Left colon (tissue), 2 donors: ENCODE measurements around the gene BCAR1. TPM values are rescaled to one million over a fixed set of nuclear protein-coding genes. Genes with fewer than 3 reads are reported as not detected.

ENCODE experiments used
- ATAC-seq: fragments of 200-7000 bp; cut with Tn5 transposase; one replicate; pipeline ENCODE4 v1.9.1; 2020; ENCODE audit warnings: mild to moderate bottlenecking, moderate library complexity
- DNase-seq, 2 donors: peaks; one replicate each; pipeline ENCODE4 v3.0.0-alpha.2; 2020
- intact Hi-C, 2 donors: fragments of 100-400 bp; cut with DNase I in 1 of 2; cut with micrococcal nuclease in 1 of 2; formaldehyde crosslinking; loops; one replicate each; pipeline versions ENCODE4 v1.11.2 to v1.14.0; 2022; cut with DNase I, micrococcal nuclease
- total RNA-seq, 2 donors: library from RNA; stranded (reverse); fragmentation: NEBNext Ultra II Directional; extraction: Animal tissue kit (Norgen Biotek cat#: 25700); gene quantifications; one replicate each; pipeline ENCODE4 v1.2.1, GENCODE V29; 2021
- donor health status: DM: no; HTN: no; CAD: no.
- donor health status: DM: yes; HTN: yes; CAD: no.

The BCAR1 gene
- total RNA-seq, 2 donors from 2014 or later = 139 to 145 TPM

DNA sequence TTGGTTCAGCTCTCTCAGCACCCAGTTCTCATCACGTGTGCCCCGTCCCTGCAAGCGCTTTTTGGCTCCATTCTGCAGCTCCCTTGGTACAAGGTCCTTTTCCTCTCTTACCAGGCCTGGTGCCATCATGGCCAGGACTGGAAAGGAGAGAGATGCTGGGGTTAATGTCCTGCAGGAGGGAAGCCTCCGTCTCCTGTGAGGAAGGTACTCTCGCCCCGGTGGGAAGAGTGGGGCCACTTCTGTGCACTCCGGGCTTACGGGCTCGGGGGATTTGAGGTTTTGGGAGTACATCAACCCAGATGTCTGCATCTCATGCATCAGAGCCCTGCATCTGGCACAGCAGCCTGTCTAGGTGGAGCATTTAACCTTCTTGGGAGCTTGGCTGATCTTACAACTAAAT, 54.6 kb downstream of the BCAR1 start:
- intact Hi-C loops = loop anchor here in 1 of 2 donors (10.0 kb wide), 1 partner anchor 208 kb away; no protein-coding TSS in a partner anchor
- ATAC-seq (no peak), DNase-seq (no peak)

DNA sequence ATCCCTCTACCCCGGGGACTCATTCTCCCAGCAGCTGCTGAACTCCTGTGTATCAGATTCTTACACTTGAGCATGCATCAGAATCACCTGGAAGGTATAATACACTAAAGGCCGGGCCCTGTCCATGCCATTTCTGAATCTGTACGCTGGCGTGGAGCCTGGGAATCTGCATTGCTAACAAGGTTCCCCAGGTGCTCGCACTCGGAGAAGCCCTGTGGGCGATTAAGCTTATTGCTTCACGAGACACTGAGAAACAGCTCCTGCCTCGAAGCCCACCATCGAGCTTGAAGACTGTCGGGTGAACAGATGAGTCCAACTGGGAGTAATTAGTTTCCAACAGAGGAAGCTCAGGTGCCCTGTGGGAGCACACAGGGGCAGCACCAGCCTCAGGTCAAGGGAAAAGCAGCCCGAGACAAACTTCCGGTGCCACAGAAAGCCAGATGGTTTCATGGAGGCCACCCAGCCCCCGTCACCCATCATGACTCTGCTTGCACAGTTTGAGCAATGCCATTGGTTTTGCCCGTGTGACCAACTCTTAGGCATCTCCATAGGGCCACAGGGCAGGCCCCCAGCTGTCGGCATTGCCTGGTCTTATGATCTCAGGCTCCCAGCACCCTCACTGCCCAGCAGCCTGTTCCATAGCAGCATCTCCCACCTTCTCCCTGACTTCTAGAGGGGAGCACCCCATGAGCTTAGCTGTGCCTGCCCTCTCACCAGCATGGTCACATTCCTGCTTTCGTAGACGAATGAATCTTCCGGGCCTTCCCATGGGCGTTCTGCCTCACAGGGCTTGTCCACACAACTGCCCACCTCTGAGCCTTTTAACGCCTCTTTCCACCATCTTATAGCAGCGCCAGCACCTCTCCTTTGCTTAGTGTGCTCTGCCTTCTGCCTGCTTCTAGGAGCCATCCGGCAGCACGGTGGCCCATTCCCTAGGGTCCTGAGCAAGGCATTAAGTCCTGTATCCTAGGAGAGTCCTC, 55.3 kb downstream of the BCAR1 start:
- intact Hi-C loops = loop anchor here in 1 of 2 donors (10.0 kb wide), 1 partner anchor 209 kb away; no protein-coding TSS in a partner anchor
- no peak for ATAC-seq

DNA sequence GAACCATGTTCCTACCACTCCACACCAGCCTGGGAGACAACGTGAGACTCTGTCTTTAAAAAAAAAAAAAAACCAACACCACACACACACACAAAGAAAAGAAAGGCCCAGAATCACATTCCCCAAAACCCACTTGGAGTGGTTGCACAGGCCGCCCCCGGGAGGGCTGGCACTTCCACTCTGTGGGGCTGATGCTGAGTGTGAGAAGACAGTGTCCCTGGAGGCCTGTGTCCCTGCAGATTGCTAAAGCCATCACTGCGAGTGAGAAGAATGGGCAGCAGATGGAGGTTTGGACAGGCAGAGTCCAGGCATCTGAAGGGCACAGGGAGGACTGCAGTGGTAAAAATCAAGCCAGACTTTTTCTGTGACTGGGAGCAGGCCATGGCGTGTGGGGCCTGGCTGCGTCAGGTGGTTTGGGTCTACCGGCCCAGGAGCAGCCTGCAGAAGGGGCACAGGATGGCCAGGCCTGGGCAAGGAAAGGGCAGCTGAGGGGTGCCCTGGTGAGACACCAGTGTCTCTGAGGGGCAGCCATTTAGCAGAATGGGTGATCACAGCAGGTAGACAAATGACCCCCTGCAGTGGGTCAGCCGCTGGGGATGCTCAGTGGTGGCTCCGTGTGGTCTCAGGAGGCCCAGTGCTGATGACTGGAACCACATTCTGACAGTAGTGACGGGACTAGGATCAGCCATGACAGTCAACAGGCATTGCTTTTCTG, 57.5 kb downstream of the BCAR1 start:
- ATAC-seq = no peak

More for the DNA sequence above, 55.3 kb downstream of the BCAR1 start:
- DNase-seq = no peak

DNA sequence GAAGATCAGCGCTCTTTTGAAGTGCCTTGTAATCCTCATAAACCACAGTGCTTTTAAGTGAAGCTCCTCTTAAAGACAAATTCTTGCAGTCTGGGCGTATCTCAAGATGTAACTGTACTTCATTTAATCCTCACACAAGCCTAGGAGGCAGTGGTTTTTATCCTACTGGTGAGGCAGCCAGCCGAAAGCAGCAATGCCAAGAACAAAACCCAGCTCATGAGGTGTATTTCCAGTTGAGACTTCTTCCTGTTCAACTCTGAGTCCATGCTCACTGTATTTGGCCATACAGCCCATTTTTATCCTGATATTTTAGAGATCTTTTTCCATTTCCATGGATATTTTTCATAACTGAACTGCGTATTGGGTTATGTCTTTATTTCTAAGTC, 58.2 kb downstream of the BCAR1 start:
- ATAC-seq (no peak), DNase-seq (no peak)
- intact Hi-C loops = loop anchor here in 1 of 2 donors (10.0 kb wide), 1 partner anchor 212 kb away; no protein-coding TSS in a partner anchor

More for the DNA sequence above, 57.5 kb downstream of the BCAR1 start:
- intact Hi-C loops = loop anchor here in 1 of 2 donors (10.0 kb wide), 1 partner anchor 211 kb away; no protein-coding TSS in a partner anchor
- no peak for DNase-seq

DNA sequence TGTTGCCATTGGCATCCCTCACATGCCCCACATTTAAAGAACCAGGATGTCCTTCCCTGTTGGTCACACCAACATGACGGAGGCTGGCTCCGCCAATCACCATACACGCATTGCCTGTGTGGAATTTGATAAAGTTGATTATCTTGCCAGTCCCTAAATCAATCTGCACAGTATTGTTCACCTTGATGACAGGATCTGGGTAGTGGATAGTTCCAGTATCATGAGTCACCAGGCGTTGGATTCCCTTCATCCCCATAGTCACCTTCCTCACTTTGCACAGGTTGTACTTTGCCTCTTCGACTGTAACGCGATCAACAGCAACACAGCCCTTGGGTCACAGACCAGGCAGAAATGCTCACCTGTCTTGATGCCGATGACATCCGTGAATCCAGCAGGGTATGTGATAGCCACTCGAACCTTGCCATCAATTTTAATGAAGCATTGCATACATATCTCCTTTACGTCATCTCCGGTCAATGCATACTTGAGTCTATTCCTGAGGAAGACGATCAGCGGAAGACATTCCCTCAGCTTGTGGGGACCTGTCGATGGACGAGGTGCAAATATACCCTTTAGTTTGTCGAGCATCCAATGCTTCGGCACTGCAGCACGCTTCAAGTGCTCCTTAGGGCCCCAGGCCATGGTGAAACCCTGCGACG, 58.7 kb downstream of the BCAR1 start:
- DNase-seq (no peak), ATAC-seq (no peak)
- intact Hi-C loops = loop anchor here in 1 of 2 donors (10.0 kb wide), 1 partner anchor 212 kb away; no protein-coding TSS in a partner anchor

DNA sequence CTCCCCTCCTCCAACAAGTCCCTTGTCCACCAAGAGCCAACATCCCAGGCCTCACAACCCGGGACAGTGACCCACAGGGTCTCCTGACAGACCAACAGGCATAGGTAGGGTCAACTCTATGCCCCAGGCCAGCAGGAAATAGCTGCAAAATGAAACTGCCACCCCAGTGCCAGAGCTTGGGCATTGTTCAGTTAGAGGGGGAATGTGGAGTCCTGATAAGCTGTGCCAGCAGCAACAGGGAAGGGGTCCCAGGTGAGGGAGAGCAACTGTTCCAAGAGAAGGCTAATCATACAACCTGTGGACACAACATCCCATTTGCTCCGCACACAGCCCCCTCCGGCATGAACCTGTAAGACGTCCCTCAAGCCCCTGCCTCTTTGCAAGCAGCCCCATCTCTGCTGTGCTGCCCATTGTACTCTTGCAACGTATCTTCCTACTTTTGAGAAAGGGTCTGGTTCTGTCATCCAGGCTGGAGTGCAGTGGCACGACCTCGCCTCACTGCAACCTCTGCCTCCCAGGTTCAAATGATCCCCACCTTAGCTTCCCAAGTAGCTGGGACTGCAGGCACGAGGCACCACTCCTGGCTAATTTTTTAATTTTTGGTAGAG, 61.7 kb downstream of the BCAR1 start:
- ATAC-seq (no peak), DNase-seq (no peak)
- intact Hi-C loops = loop anchor here in 1 of 2 donors (10.0 kb wide), 1 partner anchor 215 kb away; no protein-coding TSS in a partner anchor

DNA sequence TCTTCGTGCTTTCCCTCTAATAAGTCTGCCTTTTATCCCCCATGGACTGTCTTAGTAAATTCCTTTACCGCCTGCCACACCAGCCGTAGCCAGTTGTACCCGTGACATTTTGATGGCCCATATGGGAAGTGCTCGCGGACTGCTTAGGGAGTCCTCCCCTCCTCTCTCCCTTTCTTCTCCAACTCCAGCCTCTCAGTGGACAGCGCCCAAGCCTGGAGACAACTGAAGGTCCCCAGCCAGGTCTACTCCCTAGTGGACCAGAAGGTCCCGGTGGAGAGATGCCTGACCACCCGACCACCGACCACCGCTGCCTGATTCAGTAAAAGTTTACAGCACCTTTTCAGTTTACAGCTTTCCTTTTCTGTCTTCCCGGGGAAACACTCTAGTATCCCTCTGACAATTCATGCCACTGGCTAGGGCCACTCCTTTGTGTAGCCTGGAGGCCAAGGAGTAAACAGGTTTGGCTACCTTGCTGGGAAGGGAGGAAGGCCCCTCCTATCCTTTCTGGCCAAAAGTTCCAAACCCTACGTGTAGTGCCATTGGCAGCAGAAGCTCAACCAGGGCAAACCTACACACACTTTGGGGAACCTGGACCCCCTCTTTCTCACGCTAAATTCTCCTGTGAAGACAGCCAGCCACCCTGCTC, 62.5 kb downstream of the BCAR1 start:
- ATAC-seq (peak; percentile 78), DNase-seq (no peak)
- intact Hi-C loops = no loop called here

DNA sequence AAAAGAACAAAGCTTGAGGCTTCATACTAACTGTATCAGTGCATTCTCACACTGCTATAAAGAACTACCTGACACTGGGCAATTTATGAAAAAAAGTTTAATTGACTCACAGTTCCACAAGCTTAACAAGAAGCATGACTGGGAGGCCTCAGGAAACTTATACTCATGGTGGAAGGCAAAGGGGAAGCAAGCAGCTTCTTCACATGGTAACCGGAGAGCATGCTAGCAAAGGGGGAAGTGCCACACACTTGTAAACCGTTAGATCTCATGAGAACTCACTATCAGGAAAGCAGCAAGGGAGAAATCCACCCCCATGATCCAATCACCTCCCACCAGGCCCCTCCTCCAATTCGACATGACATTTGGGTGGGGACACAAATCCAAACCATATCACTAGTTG, 69.8 kb downstream of the BCAR1 start:
- intact Hi-C loops = no loop called here
- DNase-seq (no peak), ATAC-seq (no peak)

DNA sequence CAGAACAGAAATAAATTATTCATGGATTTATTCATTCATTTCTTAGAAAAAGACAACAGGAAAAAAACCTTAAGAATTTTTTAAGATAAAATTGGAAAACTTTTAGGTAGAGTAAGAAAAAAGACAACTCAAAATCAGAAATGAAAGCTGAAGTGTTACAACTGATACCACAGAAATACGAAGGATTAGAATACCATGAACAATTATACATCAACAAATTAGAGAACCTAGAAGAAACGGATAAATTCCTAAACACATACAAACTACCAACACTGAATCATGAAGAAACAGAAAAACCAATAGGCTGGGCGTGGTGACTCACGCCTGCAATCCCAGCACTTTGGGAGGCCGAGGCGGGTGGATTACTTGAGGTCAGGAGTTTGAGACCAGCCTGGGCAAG, 72.2 kb downstream of the BCAR1 start:
- DNase-seq (no peak), ATAC-seq (no peak)
- intact Hi-C loops = no loop called here

Other genes starting within 250 kb of the BCAR1 start
- 10 to 100 TPM; 85.0 to 89.2 TPM for gene LDHD, start 134.8 kb downstream of the BCAR1 start, total RNA-seq
- gene ZFP1, start 103.1 kb downstream of the BCAR1 start, total RNA-seq = 1 to 10 TPM; 3.1 to 6.2 TPM
- gene CTRB2, start 44.5 kb downstream of the BCAR1 start, total RNA-seq = 1 to 10 TPM in 1 of 2 donors, not detected in 1; 6.1 TPM
- gene CTRB1, start 32.6 kb downstream of the BCAR1 start, total RNA-seq = 1 to 10 TPM in 1 of 2 donors, not detected in 1; 2.4 TPM
- gene CFDP1, start 181.9 kb upstream of the BCAR1 start, total RNA-seq = 100 to 1,000 TPM in 1 of 2 donors, 10 to 100 TPM in 1; 79.8 to 117 TPM
- 10 to 100 TPM; 54.1 to 71.9 TPM for gene TMEM170A, start 213.1 kb upstream of the BCAR1 start, total RNA-seq
- gene CHST6, start 243.8 kb upstream of the BCAR1 start, total RNA-seq = 1 to 10 TPM; 2.0 to 4.0 TPM